OCI-M1 (cell line): ENCODE measurements around the gene NELFA.

Experiments
- DNase-seq: peaks from one replicate; lab custom pipeline; 2025; lab: John Stamatoyannopoulos, UW

The NELFA gene

DNA sequence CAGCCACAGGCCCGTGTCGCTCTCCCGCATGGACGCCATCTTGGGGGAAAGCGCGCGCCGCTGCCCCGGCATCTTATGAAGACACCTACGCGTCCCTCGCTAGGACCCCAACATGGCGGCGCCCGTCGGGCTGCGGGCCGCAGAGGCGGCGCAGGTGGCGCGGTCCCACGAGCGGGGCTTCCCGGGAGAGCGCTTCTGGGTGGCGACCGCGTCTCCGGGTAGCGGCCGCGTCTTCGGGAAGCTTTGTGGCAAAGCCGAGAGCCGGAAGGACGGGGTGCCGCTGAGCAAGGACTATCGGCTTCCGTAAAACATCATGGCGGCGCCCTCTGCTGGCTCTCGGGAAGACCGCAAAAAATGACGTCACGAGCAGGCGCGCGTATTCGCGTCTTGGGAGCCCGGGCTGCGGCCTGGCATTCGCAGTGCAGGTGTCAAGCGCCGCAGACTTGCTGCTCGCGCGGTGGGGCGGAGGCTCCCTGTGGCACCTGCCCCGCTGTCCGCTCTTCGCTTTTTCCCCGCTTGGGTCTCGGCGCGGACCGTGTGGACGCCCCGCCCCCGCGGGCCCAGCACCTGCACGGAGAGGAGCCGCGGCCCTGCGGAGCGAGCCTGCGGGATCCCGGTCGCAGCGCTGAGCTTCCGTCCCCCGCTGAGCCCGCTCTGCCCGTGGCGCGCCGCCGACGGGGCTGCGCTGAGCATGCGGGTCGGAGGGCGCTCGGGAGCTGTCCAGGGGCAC lies at the start of gene NELFA:
Gene NELFA, minus strand, starts transcription at position 54 of the 730 bp plus-strand sequence. Its CDS starts 15 bp downstream, at position 39.
- peak; percentile 96 for DNase-seq

DNA sequence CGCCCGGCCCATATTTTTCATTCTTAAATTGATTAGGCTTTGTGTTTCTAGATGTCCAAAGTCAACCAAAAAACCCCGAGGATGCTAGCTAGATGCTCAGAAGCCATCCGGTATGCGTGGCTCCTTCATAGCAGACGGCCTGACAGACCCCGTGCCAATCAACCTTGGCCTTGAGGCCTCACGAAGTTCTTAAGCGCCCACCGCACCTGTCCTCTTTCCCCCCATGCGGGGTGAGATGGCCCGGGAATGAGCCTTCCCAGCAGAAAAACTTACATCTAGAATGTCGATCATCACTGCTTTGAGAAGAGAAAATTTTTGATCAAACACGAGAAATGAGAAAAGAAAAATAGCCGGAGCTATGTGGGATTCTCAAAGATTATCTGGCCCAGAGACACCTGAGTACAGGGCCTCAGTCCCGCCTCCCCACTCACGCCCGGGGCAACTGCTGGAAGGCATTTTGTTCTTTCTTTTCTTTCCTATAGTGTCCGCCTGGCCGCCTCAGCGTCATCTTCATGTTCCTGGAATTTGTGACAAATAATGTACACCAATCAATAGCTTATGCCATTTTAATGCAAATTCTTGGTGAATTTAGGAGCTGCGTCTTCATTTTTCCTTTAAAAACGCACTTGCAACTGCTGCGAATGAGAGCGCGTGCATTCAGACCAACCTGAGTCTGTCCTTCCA lies 48.8 kb upstream of the NELFA start:
- no peak for DNase-seq

DNA sequence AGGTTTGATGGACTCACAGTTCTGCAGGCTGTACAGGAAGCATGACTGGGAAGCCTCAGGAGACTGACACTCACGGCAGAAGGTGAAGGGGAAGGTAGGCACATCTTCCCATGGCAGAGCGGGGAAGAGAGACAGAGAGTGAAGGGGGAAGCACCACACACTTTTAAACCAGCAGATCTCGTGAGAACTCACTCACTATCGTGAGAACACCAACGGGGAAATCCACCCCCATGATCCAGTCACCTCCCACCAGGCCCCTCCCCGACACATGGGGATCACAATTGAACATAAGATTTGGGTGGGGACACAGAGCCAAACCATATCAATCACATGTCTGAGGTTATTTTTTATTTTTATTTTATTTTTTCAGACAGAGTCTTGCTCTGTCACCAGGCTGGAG lies 45.4 kb upstream of the NELFA start:
- no peak for DNase-seq

DNA sequence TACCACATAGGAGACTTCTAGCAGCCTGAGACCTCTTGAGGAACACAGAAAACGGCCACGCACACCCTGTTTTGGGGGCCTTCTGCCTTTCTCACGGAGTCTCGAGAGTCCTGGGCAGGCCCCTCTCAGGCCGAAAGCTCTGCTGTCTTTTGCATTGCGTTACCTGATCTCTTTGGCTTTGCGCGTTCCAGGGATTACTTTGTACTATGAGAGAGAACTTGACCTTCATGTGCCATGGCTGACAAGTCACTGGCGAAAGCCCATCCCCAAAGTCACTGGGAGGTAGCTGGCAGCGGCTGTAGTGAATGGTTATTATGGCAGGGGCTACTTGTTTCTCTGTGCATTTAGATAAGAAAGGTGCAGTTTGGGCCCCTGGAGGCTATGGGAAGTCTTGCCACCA lies 42.3 kb upstream of the NELFA start:
- no peak for DNase-seq

DNA sequence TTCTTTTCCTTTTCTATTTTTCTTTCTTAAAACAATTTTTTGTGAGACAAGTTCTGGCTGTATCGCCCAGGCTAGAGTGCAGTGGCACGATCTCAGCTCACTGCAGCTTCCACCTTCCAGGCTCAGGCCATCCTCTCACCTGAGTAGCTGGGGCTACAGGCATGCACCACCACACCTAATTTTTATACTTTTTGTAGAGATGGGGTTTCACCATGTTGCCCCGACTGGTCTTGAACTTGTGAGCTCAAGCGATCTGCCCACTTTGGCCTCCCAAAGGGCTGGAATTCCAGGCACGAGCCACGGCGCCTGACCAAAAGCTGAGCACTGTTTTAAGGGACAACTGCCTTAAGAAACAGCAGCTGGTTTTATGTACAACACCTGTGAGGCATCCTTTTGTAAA lies 41.0 kb upstream of the NELFA start:
- no peak for DNase-seq

DNA sequence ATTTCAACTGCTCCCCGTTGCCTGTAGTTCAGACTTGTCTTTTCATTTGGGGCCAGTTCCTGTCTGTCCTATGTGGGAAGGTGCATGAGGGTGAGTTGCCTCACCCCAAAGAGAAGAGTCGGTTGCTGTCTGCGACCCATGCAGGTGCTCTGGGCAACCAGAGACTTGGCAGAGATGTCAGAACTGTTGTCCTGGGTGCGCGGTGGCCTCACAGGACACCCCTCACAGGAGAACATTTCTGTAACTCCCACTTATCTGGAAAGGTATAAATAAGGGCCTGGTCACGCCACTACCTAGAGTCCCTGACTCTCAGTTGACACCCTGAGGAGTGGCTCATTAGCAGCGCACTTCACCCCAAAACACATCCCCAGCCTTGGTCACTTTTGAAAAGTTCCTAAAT lies 40.6 kb upstream of the NELFA start:
- DNase-seq, result no peak

DNA sequence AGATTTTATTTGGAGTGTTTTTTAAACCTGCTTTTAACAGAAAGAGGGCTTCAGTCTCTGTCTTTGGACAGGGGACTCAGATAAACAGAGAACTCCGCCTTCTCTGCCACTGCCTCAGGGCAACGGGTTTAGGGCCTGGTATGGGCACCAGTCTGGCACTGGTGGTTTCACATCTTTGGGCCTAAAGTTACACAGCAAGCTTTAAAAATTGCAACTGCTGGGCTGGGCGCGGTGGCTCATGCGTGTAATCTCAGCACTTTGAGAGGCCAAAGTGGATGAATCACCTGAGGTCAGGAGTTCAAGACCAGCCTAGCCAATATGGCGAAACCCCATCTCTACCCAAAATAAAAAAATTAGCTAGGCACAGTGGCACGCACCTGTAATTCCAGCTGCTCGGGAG lies 40.1 kb upstream of the NELFA start:
- DNase-seq, result no peak

DNA sequence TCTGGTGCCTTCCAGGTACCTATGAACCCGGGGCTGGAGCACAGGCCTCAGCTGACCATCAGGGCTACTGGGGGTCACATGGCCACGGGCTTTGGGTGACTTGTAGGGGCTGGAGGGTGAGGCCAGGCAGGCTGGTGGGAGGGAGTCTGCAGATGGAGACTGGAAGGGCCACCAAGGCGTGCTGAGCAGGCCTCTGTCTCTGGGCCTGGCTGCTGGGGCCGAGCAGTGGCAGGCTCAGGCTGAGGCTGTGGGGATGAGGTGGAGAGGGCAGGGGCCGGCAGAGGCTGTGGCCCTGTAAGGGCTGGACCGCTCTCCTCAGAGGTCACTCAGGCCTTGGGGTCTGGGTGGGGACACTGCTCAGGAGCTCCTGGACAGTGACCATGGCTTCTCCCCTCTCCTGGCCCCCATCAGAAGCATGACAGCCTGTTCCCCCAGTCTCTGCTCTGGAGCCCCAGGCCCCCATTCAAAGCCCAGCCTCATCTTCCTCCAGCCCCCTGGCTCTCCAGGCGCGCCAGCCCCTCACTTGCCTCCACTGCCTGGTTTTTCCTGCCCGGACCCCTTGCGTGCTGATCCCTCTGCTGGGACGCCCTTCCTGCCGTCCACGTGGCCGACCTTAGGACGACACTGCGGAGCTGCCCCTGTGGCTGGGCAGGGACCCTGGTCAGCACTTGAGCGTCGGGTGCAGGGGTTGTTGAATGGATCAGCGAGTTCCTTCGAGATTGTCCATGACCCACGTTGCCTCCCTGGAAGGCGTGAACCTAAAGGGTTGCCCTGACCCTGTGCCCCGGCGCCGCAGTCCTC lies 39.2 kb upstream of the NELFA start:
- no peak for DNase-seq

DNA sequence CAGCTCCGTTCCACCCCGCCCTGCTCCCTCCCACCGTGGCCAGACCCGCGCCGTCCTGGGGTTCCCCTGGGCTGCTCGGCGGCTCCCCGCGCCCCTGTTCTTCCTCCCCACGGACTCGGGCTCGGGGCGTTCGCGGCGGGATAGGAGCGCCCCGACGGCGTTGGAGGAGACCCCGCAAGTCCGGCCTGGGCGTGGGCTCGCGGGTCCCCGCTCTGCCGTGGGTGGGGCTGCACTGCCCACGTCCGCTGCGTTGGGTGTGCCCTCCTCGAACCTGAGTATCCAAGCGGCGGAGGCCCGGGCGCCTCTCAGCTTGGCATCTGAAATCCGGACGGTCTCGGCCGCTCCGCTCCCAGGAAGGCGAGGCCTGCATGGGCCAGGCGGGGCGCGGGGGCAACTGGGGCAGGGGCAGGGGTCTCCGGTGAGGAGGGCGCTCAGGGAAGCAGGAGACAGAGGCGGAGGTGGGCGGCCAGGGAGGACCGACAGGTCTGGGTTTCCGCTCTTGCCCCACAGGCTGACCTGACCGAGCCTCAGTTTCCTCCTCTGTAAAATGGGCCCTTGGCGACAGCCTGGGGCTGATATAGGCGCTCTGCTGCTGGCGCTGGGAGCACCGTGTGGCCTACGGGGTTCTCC lies 38.4 kb upstream of the NELFA start:
- no peak for DNase-seq

DNA sequence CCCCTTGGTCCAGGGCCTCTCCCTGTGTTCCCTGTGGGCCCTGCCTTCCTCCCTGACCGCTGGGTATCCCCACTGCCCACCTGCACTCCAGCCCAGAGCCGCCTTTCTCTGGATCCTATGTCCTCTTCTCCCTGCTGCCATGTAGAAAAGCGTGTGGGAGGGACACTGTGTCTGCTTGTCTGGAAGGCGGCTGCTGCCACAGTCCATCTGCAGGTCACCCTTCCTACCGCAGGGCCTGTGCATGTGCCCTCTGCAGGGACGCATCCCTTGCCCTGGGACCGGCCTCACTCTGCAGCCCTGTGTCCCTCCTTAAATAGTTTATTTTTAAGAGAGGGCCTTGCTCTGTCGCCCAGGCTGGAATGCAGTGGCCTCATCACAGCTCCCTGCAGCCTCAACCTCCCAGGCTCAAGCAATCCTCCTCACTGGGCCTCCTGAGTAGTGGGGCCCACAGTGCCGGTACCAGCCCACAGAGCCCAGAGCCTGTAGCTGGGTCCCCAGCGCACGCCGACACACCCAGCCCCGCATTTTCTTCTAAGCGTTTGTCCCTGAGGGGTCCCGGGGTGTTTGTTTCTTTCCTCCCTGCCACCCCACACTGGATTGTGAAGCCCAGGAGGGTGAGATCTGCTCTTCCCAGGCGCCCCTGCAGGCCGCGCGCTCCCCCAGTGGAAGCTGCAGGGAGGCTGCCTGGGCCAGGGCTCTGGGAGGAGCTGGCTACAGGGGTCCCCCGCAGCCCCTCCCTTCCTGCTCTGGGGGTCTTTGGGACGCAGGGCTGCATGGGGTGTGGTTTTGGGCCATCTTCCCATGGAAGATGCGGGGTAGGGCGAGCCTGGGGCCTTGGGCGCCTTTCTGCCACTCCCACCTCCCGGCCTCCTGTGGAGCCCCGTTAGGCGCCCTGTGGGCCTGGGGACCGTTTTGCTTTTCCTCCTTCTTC lies 37.5 kb upstream of the NELFA start:
- no peak for DNase-seq

DNA sequence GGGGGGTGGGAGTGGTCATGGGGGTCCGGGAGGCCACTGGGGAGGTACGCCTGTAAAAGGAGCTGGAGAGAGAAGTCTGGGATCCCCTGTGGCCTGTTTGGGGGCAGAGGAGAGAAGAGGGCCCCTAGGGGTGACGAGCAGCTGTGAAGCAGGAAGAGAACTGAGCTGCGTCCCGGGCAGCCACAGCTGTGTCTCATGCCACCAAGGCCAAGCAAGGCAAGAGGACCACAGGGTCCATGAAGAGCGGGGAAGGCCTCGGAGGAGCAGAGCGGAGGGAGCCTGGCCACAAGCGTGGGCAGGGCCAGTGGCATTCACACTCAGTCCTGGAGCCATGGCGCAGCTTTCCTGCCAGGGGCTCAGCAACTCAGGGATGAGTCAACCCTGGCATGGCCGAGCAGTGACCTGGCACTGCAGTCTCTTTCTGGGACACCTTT lies 36.8 kb upstream of the NELFA start:
- no peak for DNase-seq

DNA sequence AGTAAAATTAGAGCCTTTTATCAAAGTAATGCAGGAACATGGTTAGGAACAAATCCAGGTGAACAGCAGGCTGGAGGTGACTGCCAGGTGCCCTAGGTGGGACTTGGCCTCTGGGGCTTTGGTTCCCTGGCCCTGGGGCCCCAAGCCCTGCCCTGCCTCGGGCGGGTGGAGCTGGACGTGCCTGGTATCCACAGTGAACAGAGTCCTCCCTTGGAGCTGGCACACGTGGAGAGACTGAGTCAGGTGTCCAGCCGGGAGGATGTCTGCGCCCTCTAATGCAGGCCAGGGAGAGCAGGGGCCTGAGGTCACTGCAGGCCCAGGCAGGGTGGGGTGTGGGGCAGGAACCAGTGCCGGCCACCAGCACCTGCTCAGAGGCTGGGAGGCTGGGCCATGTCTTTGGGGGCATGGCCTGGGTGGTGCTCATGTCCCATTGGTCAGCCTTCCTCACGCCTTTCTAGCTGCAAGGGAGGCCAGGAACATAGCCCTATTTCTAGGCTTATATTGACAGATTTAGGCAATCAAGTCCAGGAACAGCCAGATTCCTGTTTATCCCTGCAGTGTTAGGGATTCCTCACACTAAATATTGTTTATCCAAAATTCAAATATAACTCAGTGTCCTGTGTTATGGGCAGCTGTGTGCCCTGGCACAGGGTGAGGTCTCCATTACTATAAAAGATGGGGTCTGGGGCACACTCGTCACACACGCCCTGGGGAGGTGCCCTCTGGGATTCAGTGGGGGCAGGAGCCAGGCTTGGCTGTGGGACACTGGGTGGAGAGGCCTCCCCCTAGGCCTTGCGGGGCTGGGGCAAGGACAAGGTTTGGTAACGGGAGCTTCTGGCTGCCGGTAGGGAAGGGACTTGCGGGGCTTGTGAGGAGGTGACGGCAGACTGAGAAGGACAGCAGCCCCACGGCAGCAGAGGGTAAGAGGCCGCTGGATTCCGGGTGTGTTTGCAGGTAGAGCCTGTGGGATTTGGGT lies 36.1 kb upstream of the NELFA start:
- no peak for DNase-seq

DNA sequence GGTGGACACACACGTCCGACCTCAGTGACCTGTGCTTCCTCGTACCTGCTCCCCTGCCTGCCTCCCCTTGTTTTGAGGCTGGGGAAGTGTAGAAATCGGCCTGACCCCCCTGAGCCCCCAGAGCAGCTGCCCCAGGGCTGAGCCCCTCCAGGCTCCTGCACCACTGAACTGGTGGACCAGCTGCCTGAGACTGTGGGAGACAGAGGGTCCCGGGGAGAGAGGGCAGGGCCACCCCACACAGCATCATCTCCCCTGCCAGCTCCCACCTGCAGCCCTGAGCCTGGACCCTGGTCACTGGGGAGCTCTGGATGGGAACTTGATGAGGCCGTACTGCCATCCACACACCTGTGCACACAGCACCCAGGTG lies 35.3 kb upstream of the NELFA start:
- no peak for DNase-seq

DNA sequence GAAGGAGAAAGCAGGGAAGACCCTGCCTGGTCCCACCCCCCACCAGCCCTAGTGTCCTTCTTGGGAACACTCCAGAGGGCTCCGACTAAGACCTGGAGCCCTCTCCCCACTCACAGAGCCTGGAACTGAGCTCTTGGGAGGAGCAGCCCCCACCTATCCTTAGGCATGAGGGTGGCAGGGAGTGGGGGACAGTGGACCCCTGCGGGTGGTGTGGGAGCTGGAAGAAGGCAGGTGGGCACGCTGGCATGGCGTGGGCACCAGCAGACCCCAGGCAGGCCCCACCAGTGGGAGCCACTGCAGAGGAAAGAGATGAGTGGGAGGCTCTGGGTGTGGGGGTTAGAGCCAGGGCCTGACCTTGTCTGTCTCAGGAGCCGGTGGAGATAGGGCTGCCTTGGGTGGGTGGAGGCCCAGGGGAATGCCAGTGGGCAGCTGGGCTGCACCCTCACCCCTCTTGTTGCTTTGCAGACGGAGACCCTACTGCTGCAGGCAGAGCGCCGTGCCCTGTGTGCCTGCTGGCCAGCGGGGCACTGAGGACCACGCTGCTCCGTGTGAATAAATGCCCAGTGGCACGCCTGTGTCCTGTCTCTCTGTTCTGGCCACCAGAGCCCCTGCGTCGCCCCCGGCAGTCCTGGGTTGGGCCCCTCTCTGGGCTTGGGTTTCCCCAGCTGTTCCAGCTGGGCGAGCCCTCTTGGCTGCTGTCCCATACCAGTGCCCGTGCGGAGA lies 34.8 kb upstream of the NELFA start:
- DNase-seq, result no peak

DNA sequence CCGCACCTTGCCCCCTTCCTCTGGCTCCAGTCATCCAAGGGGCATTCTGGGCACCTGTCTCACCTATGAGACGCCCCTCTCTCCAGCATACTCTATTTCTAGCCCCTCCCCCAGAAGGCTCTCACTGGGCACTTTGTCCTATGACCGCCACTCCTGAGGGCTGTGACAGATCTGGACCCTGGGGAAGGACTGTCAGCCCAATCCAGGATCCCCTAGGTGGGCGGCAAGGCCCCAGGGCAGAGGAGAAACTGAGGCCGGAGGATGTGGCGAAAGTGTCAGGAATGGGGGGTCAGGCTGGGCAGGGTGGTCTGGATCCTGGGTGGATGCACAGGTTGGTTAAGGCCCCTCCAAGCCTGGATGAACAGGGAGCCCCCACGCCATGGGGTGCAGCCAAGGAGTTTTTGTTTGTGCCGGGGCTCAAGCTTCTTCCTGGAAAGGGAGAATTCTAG lies 34.2 kb upstream of the NELFA start:
- DNase-seq, result no peak

DNA sequence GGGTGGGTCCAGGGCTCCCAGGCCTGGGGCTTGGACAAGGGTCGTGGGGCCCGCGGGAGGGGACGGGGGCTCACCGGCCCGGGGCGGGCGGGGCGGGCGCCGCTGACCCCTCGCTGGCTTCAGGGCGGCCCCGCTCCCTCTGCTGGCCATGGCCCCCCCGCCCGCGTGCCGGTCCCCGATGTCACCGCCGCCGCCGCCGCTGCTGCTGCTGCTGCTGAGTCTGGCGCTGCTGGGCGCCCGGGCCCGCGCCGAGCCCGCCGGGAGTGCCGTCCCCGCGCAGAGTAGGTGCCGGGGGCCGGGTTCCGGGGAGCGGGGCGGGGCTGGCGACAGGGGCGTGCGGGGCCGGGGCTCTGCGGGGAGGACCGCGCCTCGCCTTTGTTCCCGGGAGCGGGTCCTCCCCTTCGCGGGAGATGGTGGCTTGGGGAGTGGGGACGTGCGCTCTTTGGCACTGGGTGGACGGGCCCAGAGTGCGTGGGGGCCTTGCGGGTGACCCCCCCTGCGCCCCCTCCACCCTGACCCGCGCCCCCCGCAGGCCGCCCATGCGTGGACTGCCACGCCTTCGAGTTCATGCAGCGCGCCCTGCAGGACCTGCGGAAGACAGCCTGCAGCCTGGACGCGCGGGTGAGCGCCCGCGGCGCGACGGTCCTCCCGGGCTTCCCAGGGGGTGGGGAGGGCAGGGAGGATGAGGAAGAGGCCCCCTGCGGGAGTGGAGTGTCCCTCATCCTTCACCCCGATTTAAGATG lies 33.6 kb upstream of the NELFA start:
- DNase-seq, result peak; percentile 28

DNA sequence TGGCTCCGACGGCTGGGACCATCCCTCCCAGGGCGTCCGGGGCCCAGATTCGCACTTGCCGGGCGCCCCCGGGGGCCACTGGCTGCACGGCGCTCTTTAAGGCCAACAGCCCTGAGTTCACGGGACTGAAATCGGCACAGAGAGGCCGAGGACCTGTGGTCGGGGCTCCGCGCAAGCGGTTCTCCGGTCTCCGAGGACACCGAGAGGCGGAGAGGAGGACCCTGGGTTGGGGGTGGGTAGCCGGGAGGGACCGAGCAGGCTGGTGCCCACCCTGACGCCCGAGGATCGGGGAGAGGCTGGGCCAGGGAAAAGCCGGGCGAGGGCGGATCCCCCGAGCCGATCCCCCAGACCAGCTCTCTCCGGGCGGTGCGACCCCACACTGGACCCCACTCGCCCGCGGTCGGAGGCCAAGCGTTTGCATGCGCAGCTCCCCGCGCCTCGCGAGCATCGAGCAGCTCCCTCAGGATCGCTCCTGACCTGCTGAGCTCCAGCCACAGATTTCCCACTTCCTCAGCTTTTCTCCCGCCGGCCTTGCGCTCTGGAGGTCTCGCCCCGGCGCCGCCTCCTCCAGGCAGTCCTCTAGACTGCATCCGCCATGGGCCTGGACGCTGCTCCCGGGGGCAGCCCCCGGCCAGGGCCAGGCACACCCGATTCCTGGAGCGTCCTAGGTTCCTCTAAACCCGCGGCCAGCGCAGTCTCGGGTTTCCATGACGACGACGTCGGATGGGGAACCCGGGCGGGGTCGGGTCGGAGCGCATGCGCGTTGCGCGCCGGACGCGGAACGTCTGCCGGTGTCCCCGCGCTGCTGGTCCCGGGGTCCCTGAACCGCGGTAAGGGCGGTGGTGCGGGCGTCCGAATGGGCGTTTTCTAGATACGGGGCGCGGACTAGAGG lies 32.7 kb upstream of the NELFA start:
- DNase-seq, result peak; percentile 96
